Transverse colon (tissue), 4 donors: ENCODE results near the gene IRX4. TPM values are rescaled to one million over a fixed set of nuclear protein-coding genes. Genes with fewer than 3 reads are reported as not detected.

Experiments used
- DNase-seq: peaks from one replicate; pipeline ENCODE4 v3.0.0-alpha.2; 2019
- H3K27ac ChIP-seq, 4 donors: fragments of 200-600 bp; sonication (generic); 2 replicates each; pipeline ENCODE4 v1.5.1; 2016 to 2018; ENCODE audit warnings: inconsistent platforms in 4 of 4
- H3K27me3 ChIP-seq: fragments of 200-600 bp; sonication (generic); 2 replicates; pipeline ENCODE4 v1.5.1; 2017; ENCODE audit warnings: inconsistent platforms
- H3K36me3 ChIP-seq, 4 donors: fragments of 200-600 bp; sonication (generic); 2 replicates each; pipeline ENCODE4 v1.5.1; 2017 to 2019; ENCODE audit warnings: inconsistent platforms in 4 of 4
- H3K4me1 ChIP-seq, 4 donors: fragments of 200-600 bp; sonication (generic); 2 replicates each; pipeline ENCODE4 v1.5.1; 2017 to 2020; ENCODE audit warnings: inconsistent platforms in 4 of 4
- H3K4me3 ChIP-seq, 4 donors: fragments of 200-600 bp; sonication (generic); 1 replicate in 1 of 4; 2 replicates in 3 of 4; pipeline versions ENCODE4 v1.5.1 to v1.6.1; 2017 to 2019; ENCODE audit warnings: inconsistent platforms in 4 of 4
- H3K9me3 ChIP-seq, 2 donors: fragments of 200-600 bp; sonication (generic); 2 replicates each; pipeline ENCODE4 v1.5.1; 2017 to 2019; ENCODE audit warnings: inconsistent platforms in 2 of 2
- EP300 ChIP-seq: sonication (generic); formaldehyde crosslinking; IDR thresholded peaks from one replicate; pipeline ENCODE4 v1.6.1; 2017; ENCODE audit warnings: antibody characterized with exemption, low read depth
- POLR2A ChIP-seq: fragments of 450-650 bp; IDR thresholded peaks from one replicate; pipeline ENCODE4 v1.6.1; 2016; ENCODE audit warnings: antibody characterized with exemption, mild to moderate bottlenecking, moderate library complexity
- POLR2AphosphoS5 ChIP-seq, 3 donors: sonication (generic); formaldehyde crosslinking; IDR thresholded peaks; one replicate each; pipeline ENCODE4 v1.6.1; 2016; ENCODE audit warnings: antibody characterized with exemption in 3 of 3
- WGBS, 2 donors: methylation state at CpG; one replicate each; pipeline ENCODE4 v1.1.5; 2018; ENCODE audit warnings: low coverage in 1 of 2; 5-methylcytosine and 5-hydroxymethylcytosine counted together
- in situ Hi-C, 4 donors: fragments of 200-750 bp; cut with MboI; loops; one replicate each; pipeline versions ENCODE4 v1.15.0 to v1.15.1; 2017; ENCODE audit warnings: low sequenced_read_pairs in 3 of 4, low pct_ligation_motif_present in 1 of 4, low pct_unique_long_range_greater_than_20kb in 1 of 4
- intact Hi-C: fragments of 100-400 bp; cut with DNase I; formaldehyde crosslinking; loops from one replicate; pipeline ENCODE4 v1.15.1; 2023; ENCODE audit warnings: low total_unique reads
- total RNA-seq, 4 donors: library from RNA; depleted of rRNA; stranded (reverse); fragments of >200 nt; gene quantifications; one replicate each; pipeline ENCODE4 v1.1.0, GENCODE V29; 2016
- TF ChIP-seq, protein P1 (sequence below), 5 experiments: fragments of 200-600 bp in 3 of 5; fragments of 450-650 bp in 2 of 5; sonication (generic) in 3 of 5; IDR thresholded peaks; 1 replicate in 2 of 5; 2 replicates in 3 of 5; pipeline ENCODE4 v1.5.1; 2016 to 2017; ENCODE audit warnings: antibody characterized with exemption in 5 of 5, inconsistent platforms in 3 of 5, mild to moderate bottlenecking in 2 of 5, moderate library complexity in 1 of 5

The IRX4 gene
- total RNA-seq, 4 donors from 2014 or later, result not detected

GRCh38 chr5:1867815-1868143 lies 14.9 kb downstream of the IRX4 start:
- Histone ChIP-seq H3K9me3 (no peaks in the 10 kb centered on the region), H3K27me3 (peaks cover 65% of the 10 kb centered on the region), H3K4me1 (peaks cover 0 to 7% (median 3%) of the 10 kb centered on the region in 4 donors), H3K4me3 (no peak overlapping the region), H3K36me3 (no peaks in the 10 kb centered on the region), H3K27ac (no peak overlapping the region)
- intact Hi-C loops (no loop called here), in situ Hi-C loops (no loop called here)
- TF ChIP-seq POLR2A (no peak), POLR2AphosphoS5 (IDR thresholded peaks at IDR 0.05) (no peak), EP300 (no peak)
- TF ChIP-seq, protein P1, sequence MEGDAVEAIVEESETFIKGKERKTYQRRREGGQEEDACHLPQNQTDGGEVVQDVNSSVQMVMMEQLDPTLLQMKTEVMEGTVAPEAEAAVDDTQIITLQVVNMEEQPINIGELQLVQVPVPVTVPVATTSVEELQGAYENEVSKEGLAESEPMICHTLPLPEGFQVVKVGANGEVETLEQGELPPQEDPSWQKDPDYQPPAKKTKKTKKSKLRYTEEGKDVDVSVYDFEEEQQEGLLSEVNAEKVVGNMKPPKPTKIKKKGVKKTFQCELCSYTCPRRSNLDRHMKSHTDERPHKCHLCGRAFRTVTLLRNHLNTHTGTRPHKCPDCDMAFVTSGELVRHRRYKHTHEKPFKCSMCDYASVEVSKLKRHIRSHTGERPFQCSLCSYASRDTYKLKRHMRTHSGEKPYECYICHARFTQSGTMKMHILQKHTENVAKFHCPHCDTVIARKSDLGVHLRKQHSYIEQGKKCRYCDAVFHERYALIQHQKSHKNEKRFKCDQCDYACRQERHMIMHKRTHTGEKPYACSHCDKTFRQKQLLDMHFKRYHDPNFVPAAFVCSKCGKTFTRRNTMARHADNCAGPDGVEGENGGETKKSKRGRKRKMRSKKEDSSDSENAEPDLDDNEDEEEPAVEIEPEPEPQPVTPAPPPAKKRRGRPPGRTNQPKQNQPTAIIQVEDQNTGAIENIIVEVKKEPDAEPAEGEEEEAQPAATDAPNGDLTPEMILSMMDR (IDR thresholded peaks at IDR 0.05), result no peak
- DNase-seq, result no peak
- 49 to 50% methylated on average over 1 to 16 of the region's 20 CpGs for WGBS, 2 donors

DNA sequence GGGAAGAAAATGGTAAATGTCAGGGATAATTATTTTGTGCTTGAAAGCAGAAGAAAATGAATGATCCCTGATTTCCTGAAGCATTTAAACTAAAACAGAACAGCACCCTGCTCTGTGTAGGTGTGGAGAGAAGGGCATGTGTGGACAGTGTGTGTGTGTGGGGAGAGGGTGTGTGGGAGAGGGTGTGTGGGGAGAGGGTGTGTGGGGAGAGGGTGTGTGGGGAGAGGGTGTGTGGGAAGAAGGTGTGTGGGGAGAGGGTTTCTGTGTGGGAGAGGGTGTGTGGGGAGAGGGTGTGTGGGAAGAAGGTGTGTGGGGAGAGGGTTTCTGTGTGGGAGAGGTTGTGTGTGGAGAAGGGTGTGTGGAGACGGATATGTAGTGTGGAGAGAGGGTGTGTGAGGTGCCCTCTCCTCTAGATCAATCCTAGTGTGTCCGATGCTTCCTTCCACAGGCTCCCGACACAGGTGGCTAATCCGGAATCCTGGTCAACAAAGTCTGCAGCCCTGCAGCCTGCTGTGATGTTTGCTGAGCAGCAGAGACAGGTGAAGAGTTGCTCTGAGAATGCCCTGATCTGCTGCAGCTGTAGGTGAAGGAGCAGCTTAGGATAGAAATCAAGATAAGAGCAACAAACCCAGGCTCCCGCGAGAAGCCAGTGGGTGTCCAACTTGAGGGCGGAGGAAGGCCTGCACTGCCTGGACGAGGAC lies 15.5 kb downstream of the IRX4 start:
- Histone ChIP-seq H3K9me3 (no peaks in the 10 kb centered on the region), H3K27me3 (peaks cover 60% of the 10 kb centered on the region), H3K27ac (no peak overlapping the region), H3K4me1 (peaks cover 0 to 7% (median 3%) of the 10 kb centered on the region in 4 donors), H3K4me3 (no peak overlapping the region), H3K36me3 (no peaks in the 10 kb centered on the region)
- in situ Hi-C loops, result no loop called here
- no peak for DNase-seq
- TF ChIP-seq EP300 (no peak), POLR2AphosphoS5 (IDR thresholded peaks at IDR 0.05) (no peak), POLR2A (no peak)
- TF ChIP-seq, protein P1 (IDR thresholded peaks at IDR 0.05), result no peak
- 18% methylated on average over 8 of the region's 8 CpGs; no CpG with 5 or more reads in 1 of the 2 donors for WGBS, 2 donors
- intact Hi-C loops, result no loop called here

- Histone ChIP-seq H3K27me3 (peaks cover 49% of the 10 kb centered on the region), H3K4me3 (no peak overlapping the region), H3K36me3 (no peaks in the 10 kb centered on the region), H3K4me1 (peaks cover 0 to 7% (median 3%) of the 10 kb centered on the region in 4 donors), H3K9me3 (no peaks in the 10 kb centered on the region), H3K27ac (no peak overlapping the region)
- in situ Hi-C loops, result no loop called here
- intact Hi-C loops, result no loop called here
- DNase-seq, result no peak
- TF ChIP-seq POLR2AphosphoS5 (IDR thresholded peaks at IDR 0.05) (no peak), POLR2A (no peak), EP300 (no peak)
- TF ChIP-seq, protein P1 (IDR thresholded peaks at IDR 0.05), result no peak
- 78% methylated on average over 14 of the region's 14 CpGs; no CpG with 5 or more reads in 1 of the 2 donors for WGBS, 2 donors
Observed at GRCh38 chr5:1865948-1866347, 16.8 kb downstream of the IRX4 start.

DNA sequence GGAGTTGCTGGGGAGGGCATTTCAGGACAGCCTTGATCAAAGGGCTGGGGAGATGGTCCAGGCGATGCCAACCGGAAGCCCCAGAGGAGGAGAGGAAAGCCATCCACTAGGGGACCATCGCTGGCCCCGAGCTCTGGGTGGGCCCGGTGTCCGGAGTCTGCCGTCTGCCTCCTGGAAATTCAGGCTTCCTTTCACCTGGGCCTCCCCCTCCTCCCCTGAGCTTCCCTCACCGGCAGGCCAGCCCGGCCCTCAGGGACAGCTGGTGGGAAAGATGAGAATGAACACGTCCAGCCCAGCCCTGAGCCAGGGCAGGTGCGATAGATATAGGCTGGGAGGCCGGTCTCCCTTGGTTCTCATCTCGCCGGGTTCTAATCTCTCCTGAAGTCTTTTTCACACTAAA lies 17.2 kb downstream of the IRX4 start:
- no peak for DNase-seq
- in situ Hi-C loops (no loop called here), intact Hi-C loops (no loop called here)
- Histone ChIP-seq H3K27me3 (peaks cover 49% of the 10 kb centered on the region), H3K4me1 (peaks cover 0 to 7% (median 3%) of the 10 kb centered on the region in 4 donors), H3K27ac (no peak overlapping the region), H3K9me3 (no peaks in the 10 kb centered on the region), H3K4me3 (no peak overlapping the region), H3K36me3 (no peaks in the 10 kb centered on the region)
- TF ChIP-seq POLR2AphosphoS5 (IDR thresholded peaks at IDR 0.05) (no peak), POLR2A (no peak), EP300 (no peak)
- TF ChIP-seq, protein P1 (IDR thresholded peaks at IDR 0.05), result no peak
- WGBS, 2 donors, result 60 to 91% methylated on average over 4 to 14 of the region's 14 CpGs
